Measurements from ENCODE around the gene GLT6D1. TPM values are rescaled to one million over a fixed set of nuclear protein-coding genes. Genes with fewer than 3 reads are reported as not detected.

The GLT6D1 gene
- polyA plus RNA-seq, 1 experiment, result not detected

DNA sequence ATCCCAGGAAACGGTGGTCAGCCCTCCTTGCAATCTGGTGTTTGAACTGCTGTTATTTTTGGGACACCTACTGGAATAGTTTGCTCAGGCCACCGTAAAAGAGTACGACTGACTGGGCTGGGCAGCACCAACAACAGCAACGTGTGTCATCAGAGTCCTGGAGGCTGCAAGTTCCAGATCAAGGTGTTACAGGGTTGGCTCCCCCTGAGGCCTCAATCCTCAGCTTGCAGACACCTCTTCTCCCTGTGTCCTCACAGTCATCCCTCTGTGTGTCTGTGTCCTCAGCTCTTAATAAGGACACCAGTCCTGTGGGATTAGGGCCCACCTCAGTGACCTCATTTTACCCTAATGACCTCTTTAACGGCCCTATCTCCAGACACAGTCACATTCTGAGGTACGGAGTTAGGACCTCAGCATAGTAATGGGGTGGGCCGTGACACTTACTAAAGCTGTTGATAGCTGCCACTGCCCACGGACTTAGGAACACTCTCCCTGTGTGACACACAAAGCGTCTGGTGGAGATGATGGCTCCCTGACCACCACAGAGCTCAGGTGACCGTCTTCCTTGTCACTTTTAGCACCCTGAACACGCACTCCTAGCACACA, 16.8 kb downstream of the GLT6D1 start:
- Histone ChIP-seq H3K27me3 (ENCODE audit: control insufficient read depth, insufficient read depth, low read length) (peaks cover 1% of the 10 kb centered on the region; the same call in 1 of the 2 replicates), H3K36me3 (ENCODE audit: control insufficient read depth, insufficient read depth, low read length) (no peaks in the 10 kb centered on the region), H3K4me3 (ENCODE audit: low read depth, low read length) (no peak overlapping the region)
- POLR2A ChIA-PET, result no interaction called here
- TF ChIP-seq, protein P1, sequence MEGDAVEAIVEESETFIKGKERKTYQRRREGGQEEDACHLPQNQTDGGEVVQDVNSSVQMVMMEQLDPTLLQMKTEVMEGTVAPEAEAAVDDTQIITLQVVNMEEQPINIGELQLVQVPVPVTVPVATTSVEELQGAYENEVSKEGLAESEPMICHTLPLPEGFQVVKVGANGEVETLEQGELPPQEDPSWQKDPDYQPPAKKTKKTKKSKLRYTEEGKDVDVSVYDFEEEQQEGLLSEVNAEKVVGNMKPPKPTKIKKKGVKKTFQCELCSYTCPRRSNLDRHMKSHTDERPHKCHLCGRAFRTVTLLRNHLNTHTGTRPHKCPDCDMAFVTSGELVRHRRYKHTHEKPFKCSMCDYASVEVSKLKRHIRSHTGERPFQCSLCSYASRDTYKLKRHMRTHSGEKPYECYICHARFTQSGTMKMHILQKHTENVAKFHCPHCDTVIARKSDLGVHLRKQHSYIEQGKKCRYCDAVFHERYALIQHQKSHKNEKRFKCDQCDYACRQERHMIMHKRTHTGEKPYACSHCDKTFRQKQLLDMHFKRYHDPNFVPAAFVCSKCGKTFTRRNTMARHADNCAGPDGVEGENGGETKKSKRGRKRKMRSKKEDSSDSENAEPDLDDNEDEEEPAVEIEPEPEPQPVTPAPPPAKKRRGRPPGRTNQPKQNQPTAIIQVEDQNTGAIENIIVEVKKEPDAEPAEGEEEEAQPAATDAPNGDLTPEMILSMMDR (IDR thresholded peaks at IDR 0.05; ENCODE audit: insufficient read depth, low read depth, low read length), result no peak
- CTCF ChIA-PET, result interaction anchor here (1.5 kb wide), 1 partner anchor 19 kb away, joined by 3 read pairs; no protein-coding TSS in a partner anchor
- no peak for DNase-seq (ENCODE audit: low read depth)

GRCh38 chr9:135620558-135620957, 18.8 kb downstream of the GLT6D1 start:
- ChIA-PET POLR2A (no interaction called here), CTCF (interaction anchor here (1.6 kb wide), 1 partner anchor 17 kb away, joined by 5 read pairs; no protein-coding TSS in a partner anchor)
- TF ChIP-seq, protein P1 (IDR thresholded peaks at IDR 0.05; ENCODE audit: insufficient read depth, low read depth, low read length), result no peak

DNA sequence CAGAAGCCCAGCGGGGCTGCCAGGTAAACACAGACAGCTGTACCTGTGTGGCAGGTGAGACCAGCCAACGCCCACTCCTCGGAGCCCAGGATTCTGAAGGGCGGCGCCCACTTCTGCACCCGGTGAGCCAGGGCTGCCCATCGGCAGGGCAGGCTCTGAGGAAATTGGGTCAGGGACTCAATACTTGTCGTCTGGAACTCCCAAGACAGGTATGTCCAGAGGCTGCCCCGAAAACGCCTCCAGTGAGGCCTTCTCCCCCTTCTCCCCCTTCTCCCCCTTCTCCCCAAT, 19.8 kb downstream of the GLT6D1 start:
- H3K36me3 ChIP-seq (ENCODE audit: control insufficient read depth, insufficient read depth, low read length), result no peaks in the 10 kb centered on the region
- ChIA-PET POLR2A (no interaction called here), CTCF (interaction anchor here (0.6 kb wide), 1 partner anchor 16 kb away, joined by 4 read pairs; no protein-coding TSS in a partner anchor)
- TF ChIP-seq, protein P1 (IDR thresholded peaks at IDR 0.05; ENCODE audit: insufficient read depth, low read depth, low read length), result no peak
- DNase-seq (ENCODE audit: low read depth), result no peak
- H3K27me3 ChIP-seq (ENCODE audit: control insufficient read depth, insufficient read depth, low read length), result peaks cover 1% of the 10 kb centered on the region; the same call in 1 of the 2 replicates
- H3K4me3 ChIP-seq (ENCODE audit: low read depth, low read length), result no peak overlapping the region

More at GRCh38 chr9:135620558-135620957, 18.8 kb downstream of the GLT6D1 start:
- Histone ChIP-seq H3K4me3 (ENCODE audit: low read depth, low read length) (no peak overlapping the region), H3K36me3 (ENCODE audit: control insufficient read depth, insufficient read depth, low read length) (no peaks in the 10 kb centered on the region), H3K27me3 (ENCODE audit: control insufficient read depth, insufficient read depth, low read length) (peaks cover 1% of the 10 kb centered on the region; the same call in 1 of the 2 replicates)
- no peak for DNase-seq (ENCODE audit: low read depth)

DNA sequence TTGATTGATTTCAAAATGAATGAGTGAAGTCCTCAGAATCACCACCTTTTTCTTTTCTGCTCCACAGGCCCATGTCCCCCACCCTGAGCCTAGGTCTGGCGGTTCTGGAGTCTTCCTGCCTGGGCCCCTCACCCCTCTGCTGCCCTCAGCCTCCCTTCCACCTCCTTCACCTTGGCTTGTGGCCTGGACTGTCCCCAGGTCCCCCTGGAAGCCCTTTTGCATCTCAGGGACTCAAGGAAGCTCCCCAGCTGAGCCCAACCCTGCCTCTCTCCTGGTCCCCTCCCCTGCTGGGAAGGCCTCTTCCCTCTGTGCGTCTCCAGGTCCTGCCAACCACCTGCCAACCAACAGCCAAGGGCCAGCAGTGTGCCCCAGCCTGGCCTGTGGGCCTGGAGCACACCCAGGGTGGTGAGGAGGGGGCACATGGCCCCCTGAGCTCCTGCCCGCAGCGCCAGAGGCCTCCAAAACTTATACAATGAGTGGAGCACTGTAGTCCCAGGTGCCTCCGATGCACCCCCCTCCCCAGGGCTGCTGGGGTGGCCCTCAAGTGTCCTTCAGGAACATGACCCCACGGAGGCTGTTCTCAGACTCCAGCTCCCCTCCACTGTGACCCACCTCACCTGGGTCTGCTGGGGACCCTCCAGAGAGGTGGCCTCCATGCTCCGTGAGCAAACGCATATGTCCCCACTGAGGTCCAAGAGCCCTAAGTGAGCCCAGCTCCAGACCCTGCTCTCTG, 20.3 kb downstream of the GLT6D1 start:
- TF ChIP-seq, protein P1 (IDR thresholded peaks at IDR 0.05; ENCODE audit: insufficient read depth, low read depth, low read length), result no peak
- DNase-seq (ENCODE audit: low read depth), result no peak
- Histone ChIP-seq H3K4me3 (ENCODE audit: low read depth, low read length) (no peak overlapping the region), H3K36me3 (ENCODE audit: control insufficient read depth, insufficient read depth, low read length) (no peaks in the 10 kb centered on the region), H3K27me3 (ENCODE audit: control insufficient read depth, insufficient read depth, low read length) (peaks cover 1% of the 10 kb centered on the region; the same call in 1 of the 2 replicates)
- POLR2A ChIA-PET, result no interaction called here
- CTCF ChIA-PET, result interaction anchor here (0.6 kb wide), 1 partner anchor 15 kb away, joined by 4 read pairs; no protein-coding TSS in a partner anchor

- POLR2A ChIA-PET, result no interaction called here
- peaks cover 1% of the 10 kb centered on the region; the same call in 1 of the 2 replicates for H3K27me3 ChIP-seq (ENCODE audit: control insufficient read depth, insufficient read depth, low read length)
- no peak overlapping the region for H3K4me3 ChIP-seq (ENCODE audit: low read depth, low read length)
- TF ChIP-seq, protein P1 (IDR thresholded peaks at IDR 0.05; ENCODE audit: insufficient read depth, low read depth, low read length), result no peak
- no peaks in the 10 kb centered on the region for H3K36me3 ChIP-seq (ENCODE audit: control insufficient read depth, insufficient read depth, low read length)
- no peak for DNase-seq (ENCODE audit: low read depth)
- CTCF ChIA-PET, result no interaction called here
Measured at GRCh38 chr9:135617991-135618411, 21.3 kb downstream of the GLT6D1 start.

Measured in BJ (cell line).